Dermis microvascular lymphatic vessel endothelial cell (primary cell): Measurements from ENCODE around the gene PDK1. TPM values are rescaled to one million over a fixed set of nuclear protein-coding genes. Genes with fewer than 3 reads are reported as not detected.

Experiments
- DNase-seq, 2 donors: peaks; one replicate each; pipeline versions ENCODE4 v3.0.0 to v3.0.0-alpha.2; 2010; ENCODE audit warnings: low read depth in 2 of 2
- total RNA-seq: library from RNA; depleted of rRNA; stranded (reverse); fragments of >200 nt; gene quantifications from 2 replicates; pipeline ENCODE4 v1.2.1, GENCODE V29; 2014

Gene PDK1
- total RNA-seq, 1 donor from 2014 or later, result 4.7 TPM

GRCh38 chr2:172596776-172597175, 40.9 kb downstream of the PDK1 start:
- no peak for DNase-seq

DNA sequence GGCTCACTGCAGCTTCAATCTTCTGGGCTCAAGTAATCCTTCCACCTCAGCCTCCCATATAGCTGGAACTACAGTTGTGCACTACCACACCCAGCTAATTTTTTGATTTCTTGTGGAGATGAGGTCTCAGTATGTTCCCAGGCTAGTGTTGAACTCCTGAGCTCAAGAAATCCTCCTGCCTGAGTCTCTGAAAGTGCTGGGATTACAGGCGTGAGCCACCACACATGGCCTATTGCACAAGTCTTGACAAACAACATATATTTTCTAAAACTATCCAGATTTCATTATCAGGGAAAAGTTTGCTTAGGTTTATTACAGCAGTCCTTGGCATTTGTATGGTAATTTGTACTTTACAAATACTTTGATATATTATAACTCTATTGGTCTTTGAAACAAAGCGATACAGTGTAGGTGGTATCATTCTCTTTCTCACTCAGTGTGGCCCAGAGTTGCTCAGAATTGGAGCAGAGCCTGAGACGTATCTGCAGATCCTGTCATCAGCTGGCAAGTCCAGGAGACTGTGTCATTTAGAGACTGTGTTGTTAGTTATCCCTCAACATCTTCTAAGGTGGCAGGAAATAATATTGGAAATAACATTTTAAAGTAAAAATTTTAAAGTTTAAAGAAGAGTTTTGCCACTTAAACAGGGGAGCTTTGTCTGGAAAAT, 41.4 kb downstream of the PDK1 start:
- DNase-seq, result no peak

DNA sequence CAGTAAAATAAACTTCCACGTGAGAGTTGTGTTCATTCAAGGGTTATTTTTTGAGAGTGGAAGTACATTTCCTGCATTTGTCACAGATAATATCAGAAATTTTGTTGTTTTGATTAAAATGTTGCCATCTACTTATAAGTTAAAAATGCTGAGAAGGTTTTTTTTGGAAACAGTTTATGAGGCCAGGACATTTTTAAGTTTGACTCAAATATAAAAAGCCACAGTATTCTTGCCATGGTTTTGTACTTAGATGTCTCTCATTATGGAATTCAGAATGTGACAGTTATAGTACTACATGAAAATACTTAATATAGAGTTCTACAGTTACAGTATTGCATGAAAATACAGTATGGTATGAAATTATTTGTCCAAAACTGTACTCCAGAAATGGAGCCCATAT, 44.1 kb downstream of the PDK1 start:
- DNase-seq, result peak in 1 of 2 donors; percentile 3

DNA sequence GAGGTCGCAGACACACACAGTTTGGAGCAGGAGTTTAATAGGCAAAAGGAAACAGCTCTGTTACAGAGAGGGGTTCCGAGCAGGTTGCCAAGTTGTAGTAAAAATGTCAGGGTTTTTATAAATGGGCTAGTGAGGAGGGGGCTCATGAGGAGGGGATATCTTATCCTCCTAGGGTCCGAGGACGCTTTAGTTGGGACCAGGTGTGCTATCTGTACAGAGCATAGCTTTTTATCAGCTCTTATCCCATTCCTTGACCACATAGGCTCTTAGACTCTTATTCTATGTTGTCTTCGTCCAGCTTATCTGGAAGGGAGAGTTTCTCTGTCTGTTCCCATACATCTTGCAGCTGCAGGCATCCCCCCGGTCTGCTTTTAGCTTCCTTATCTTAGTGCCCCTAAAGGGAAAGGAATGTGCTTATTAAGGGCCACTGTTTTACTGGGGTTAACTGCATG, 44.7 kb downstream of the PDK1 start:
- no peak for DNase-seq

- DNase-seq, result no peak
These were observed 50.4 kb downstream of the PDK1 start for GRCh38 chr2:172606285-172606684.

- no peak for DNase-seq
These were observed 51.6 kb downstream of the PDK1 start for GRCh38 chr2:172607379-172607928.

- DNase-seq, result no peak
These were observed 53.6 kb downstream of the PDK1 start for GRCh38 chr2:172609488-172609887.

- no peak for DNase-seq
These were observed 56.2 kb downstream of the PDK1 start for GRCh38 chr2:172612051-172612450.

- no peak for DNase-seq
These were observed 57.1 kb downstream of the PDK1 start for GRCh38 chr2:172613040-172613439.

- no peak for DNase-seq
These were observed 57.8 kb downstream of the PDK1 start for GRCh38 chr2:172613615-172614231.

GRCh38 chr2:172614932-172615331, 59.0 kb downstream of the PDK1 start:
- no peak for DNase-seq

- no peak for DNase-seq
These were observed 59.9 kb downstream of the PDK1 start for GRCh38 chr2:172615727-172616261.

- DNase-seq, result no peak
These were observed 61.2 kb downstream of the PDK1 start for GRCh38 chr2:172617115-172617514.

GRCh38 chr2:172623249-172623965, 67.5 kb downstream of the PDK1 start:
- DNase-seq, result no peak

GRCh38 chr2:172624996-172625395, 69.1 kb downstream of the PDK1 start:
- DNase-seq, result no peak

DNA sequence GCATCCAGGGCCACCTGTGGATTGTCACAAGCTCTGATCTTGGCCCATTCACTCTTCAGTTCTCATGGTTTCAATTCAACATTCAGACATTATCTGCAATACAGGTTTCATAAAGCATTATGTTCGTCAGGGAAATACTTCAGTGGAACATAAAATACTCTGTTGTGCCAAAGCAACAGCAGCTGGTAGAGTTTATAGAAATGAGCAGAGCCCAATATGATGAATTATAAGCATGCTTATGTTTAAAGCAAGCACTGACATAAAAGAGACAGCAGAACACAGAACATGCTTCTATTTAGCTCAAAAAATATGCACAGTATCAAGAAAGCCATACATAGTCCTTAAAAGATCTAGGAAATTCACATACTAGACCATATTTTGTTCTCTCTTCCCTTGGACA, 71.3 kb downstream of the PDK1 start:
- no peak for DNase-seq

DNA sequence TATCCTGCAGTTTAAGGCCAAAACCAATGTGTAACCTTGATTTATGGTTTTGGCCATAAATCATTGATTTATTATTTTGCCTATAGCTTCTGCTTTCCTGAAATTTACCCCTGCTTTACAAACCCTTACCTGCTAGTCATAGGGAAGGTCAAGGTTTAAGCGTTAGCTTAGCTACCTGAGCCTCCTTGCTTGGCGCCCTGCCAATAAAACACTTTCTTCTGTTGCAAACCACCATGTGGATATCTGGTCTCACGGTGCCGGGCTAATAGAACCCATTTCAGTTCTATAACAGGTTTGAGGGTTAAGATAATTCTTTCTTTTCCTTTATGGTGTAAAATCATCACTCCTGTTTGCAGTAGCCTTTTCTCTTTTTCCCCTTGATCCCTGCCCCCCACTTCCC, 72.2 kb downstream of the PDK1 start:
- DNase-seq, result no peak

GRCh38 chr2:172629586-172629985, 73.7 kb downstream of the PDK1 start:
- no peak for DNase-seq

DNA sequence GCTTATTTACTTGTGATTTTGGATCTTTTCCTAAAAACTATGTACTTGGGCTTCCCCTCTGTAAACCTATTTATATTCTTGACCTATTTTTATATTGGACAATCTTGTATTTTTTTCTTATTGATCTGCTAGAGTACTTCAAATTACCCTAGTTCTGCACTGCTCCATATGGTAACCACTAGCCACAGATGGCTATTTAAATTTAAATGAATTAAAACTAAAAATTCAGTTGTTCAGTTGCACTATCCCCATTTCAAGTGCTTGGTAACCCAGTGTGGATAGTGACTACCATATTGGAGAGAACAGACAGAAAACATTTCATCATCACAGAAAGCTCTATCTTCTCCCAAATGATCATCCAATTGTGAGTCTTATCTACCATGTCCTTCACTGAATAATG, 74.3 kb downstream of the PDK1 start:
- DNase-seq, result no peak

DNA sequence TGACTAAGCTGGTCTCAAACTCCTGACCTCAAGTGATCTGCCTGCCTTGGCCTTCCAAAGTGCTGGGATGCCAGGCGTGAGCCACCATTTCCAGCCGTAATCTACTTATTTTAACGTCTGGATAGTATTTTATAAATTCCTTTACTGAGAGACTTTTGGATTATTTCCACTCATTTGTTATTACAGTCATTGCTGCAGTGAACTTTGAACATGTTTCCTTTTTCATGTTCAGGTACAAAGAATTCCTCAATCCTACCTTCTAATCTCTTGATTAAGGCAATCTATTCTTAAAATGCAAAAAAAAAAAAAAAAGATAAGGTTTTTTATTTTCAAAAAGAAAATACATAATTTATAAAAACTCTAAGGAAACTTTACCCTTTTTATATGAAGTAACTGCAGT, 78.6 kb downstream of the PDK1 start:
- DNase-seq, result no peak

GRCh38 chr2:172635548-172635947, 79.7 kb downstream of the PDK1 start:
- DNase-seq, result no peak

DNA sequence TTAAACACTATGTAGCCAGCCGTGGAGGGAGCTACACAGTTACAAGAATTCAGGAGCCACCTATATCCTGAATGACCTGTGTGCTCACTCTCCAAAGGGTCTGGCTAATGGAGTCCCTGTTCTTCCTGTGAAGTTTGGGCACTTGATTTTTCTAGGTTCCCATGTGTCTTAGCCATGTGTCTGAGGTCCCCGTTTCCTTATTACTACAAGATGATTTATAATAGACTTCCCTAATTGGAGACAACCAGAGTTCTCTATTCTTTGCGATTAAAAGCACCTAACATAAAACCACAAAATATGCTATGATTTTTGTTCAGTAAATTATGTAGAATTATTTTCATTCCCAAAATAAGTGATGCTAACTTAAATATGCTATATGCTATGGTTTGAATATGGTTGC, 83.4 kb downstream of the PDK1 start:
- DNase-seq, result no peak
